Coronary artery (tissue), 2 donors: Measurements from ENCODE around the gene SLC25A36.
"Not testable (repeated sequence)": the region's sequence is repeated elsewhere in the genome, so short reads cannot be mapped to it uniquely, and the experiment has no call there.

ENCODE experiments used
- DNase-seq: peaks from one replicate; pipeline ENCODE4 v3.0.0-alpha.2; 2017; ENCODE audit warnings: low spot score
- H3K27ac ChIP-seq, 2 donors: fragments of 200-600 bp; sonication (generic); one replicate each; pipeline ENCODE4 v1.5.1; 2016 to 2019
- H3K4me3 ChIP-seq: fragments of 200-600 bp; sonication (generic); 2 replicates; pipeline ENCODE4 v1.5.1; 2016; ENCODE audit warnings: mild to moderate bottlenecking, moderate library complexity
- CTCF ChIP-seq: fragments of 200-600 bp; sonication (generic); IDR thresholded peaks from one replicate; pipeline ENCODE4 v1.5.1; 2019; ENCODE audit warnings: antibody characterized with exemption

The SLC25A36 gene

GRCh38 chr3:140980663-140981062 lies 39.0 kb downstream of the SLC25A36 start:
- no peak for TF ChIP-seq CTCF
- no peak for DNase-seq
- Histone ChIP-seq H3K4me3 (no peak overlapping the region), H3K27ac (no peak overlapping the region)

- not testable (repeated sequence) for H3K27ac ChIP-seq, DNase-seq, H3K4me3 ChIP-seq
These were observed 46.2 kb downstream of the SLC25A36 start for GRCh38 chr3:140987792-140988191.

GRCh38 chr3:140994316-140994715 lies 52.7 kb downstream of the SLC25A36 start:
- no peak overlapping the region for H3K4me3 ChIP-seq
- no peak for TF ChIP-seq CTCF
- no peak for DNase-seq
- no peak overlapping the region for H3K27ac ChIP-seq

GRCh38 chr3:140994861-140995260 lies 53.2 kb downstream of the SLC25A36 start:
- DNase-seq, H3K4me3 ChIP-seq, H3K27ac ChIP-seq: not testable (repeated sequence)

- Histone ChIP-seq H3K27ac (no peak overlapping the region), H3K4me3 (no peak overlapping the region)
- TF ChIP-seq CTCF: no peak
- no peak for DNase-seq
These were observed 54.2 kb downstream of the SLC25A36 start for GRCh38 chr3:140995881-140996280.

GRCh38 chr3:141000027-141000663 lies 58.5 kb downstream of the SLC25A36 start:
- Histone ChIP-seq H3K27ac (no peak overlapping the region), H3K4me3 (no peak overlapping the region)
- peak; percentile 49 for TF ChIP-seq CTCF
- no peak for DNase-seq

GRCh38 chr3:141000686-141001085 lies 59.0 kb downstream of the SLC25A36 start:
- Histone ChIP-seq H3K27ac (no peak overlapping the region), H3K4me3 (no peak overlapping the region)
- DNase-seq: no peak
- TF ChIP-seq CTCF: no peak

GRCh38 chr3:141006344-141006743 lies 64.7 kb downstream of the SLC25A36 start:
- H3K4me3 ChIP-seq: no peak overlapping the region
- DNase-seq: no peak
- H3K27ac ChIP-seq: no peak overlapping the region
- TF ChIP-seq CTCF: no peak
